Globus pallidus (tissue), 1 donor: ENCODE results near the gene NRP1.
"Not testable (repeated sequence)": the region's sequence is repeated elsewhere in the genome, so short reads cannot be mapped to it uniquely, and the experiment has no call there.

ENCODE experiments used
- DNase-seq: peaks from one replicate; pipeline ENCODE4 v3.0.0-alpha.2; 2015; ENCODE audit warnings: low spot score

Gene NRP1

GRCh38 chr10:33237736-33238624, 96.5 kb downstream of the NRP1 start:
- no peak for DNase-seq

GRCh38 chr10:33236916-33237315, 97.6 kb downstream of the NRP1 start:
- DNase-seq: no peak

GRCh38 chr10:33235951-33236350, 98.5 kb downstream of the NRP1 start:
- DNase-seq: no peak

GRCh38 chr10:33235251-33235884, 99.1 kb downstream of the NRP1 start:
- no peak for DNase-seq

- no peak for DNase-seq
These were observed 99.6 kb downstream of the NRP1 start for GRCh38 chr10:33234831-33235237.

- DNase-seq: no peak
These were observed 100.8 kb downstream of the NRP1 start for GRCh38 chr10:33233635-33234034.

- DNase-seq: no peak
These were observed 101.2 kb downstream of the NRP1 start for GRCh38 chr10:33233221-33233620.

GRCh38 chr10:33231621-33232350, 102.7 kb downstream of the NRP1 start:
- no peak for DNase-seq

- DNase-seq: no peak
These were observed 104.6 kb downstream of the NRP1 start for GRCh38 chr10:33229949-33230267.

- no peak for DNase-seq
These were observed 105.1 kb downstream of the NRP1 start for GRCh38 chr10:33229252-33229948.

- no peak for DNase-seq
These were observed 106.0 kb downstream of the NRP1 start for GRCh38 chr10:33228426-33228825.

- DNase-seq: no peak
These were observed 107.0 kb downstream of the NRP1 start for GRCh38 chr10:33227489-33227888.

GRCh38 chr10:33224251-33224965, 110.1 kb downstream of the NRP1 start:
- no peak for DNase-seq

- DNase-seq: no peak
These were observed 111.0 kb downstream of the NRP1 start for GRCh38 chr10:33223326-33224000.

- not testable (repeated sequence) for DNase-seq
These were observed 112.2 kb downstream of the NRP1 start for GRCh38 chr10:33222304-33222703.

GRCh38 chr10:33217854-33218253, 116.6 kb downstream of the NRP1 start:
- DNase-seq: no peak

GRCh38 chr10:33216661-33217427, 117.6 kb downstream of the NRP1 start:
- no peak for DNase-seq

GRCh38 chr10:33215635-33216034, 118.8 kb downstream of the NRP1 start:
- no peak for DNase-seq

GRCh38 chr10:33215154-33215553, 119.3 kb downstream of the NRP1 start:
- DNase-seq: no peak

GRCh38 chr10:33214174-33214573, 120.3 kb downstream of the NRP1 start:
- DNase-seq: no peak
